ENCODE results near the gene HASPIN.

DNA sequence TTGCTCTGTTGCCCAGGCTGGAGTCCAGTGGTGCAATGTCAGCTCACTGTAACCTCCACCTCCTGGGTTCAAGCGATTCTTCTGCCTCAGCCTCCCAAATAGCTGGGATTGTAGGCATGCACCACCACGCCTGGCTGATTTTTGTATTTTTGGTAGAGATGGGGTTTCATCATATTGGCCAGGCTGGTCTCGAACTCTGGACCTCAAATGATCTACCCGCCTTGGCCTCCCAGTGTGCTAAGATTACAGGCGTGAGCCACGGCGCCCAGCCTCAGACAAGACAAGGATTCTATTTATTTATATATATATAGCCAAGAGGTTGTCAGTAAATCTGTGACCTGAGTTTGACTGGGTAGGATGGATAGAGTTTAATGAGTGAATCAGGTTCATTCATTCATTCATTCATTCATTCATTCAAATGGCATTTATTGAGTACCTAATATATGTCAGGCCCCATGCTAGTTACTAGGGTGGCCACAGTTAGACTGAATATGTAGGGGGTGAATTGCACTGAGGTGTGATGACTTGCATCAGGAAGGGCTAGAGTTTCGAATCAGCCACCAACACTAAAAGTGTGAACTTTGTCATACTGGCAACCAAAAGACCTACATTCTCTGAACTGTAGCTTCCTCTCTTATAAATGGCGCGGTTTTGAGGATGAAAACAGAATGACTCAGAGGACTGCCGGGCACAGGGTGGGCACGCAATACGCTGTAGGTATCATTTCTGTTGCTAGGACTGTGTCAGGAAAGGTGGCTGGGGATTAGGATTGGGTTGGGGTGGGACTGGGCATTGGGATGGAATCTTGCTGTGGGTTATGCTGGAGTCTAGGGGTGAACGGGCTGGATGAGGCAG, 39.4 kb downstream of the HASPIN start:
- TF ChIP-seq POLR2A (IDR thresholded peaks at IDR 0.05) (no peak), EP300 (IDR thresholded peaks at IDR 0.05) (no peak)
- TF ChIP-seq, protein P1, sequence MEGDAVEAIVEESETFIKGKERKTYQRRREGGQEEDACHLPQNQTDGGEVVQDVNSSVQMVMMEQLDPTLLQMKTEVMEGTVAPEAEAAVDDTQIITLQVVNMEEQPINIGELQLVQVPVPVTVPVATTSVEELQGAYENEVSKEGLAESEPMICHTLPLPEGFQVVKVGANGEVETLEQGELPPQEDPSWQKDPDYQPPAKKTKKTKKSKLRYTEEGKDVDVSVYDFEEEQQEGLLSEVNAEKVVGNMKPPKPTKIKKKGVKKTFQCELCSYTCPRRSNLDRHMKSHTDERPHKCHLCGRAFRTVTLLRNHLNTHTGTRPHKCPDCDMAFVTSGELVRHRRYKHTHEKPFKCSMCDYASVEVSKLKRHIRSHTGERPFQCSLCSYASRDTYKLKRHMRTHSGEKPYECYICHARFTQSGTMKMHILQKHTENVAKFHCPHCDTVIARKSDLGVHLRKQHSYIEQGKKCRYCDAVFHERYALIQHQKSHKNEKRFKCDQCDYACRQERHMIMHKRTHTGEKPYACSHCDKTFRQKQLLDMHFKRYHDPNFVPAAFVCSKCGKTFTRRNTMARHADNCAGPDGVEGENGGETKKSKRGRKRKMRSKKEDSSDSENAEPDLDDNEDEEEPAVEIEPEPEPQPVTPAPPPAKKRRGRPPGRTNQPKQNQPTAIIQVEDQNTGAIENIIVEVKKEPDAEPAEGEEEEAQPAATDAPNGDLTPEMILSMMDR (IDR thresholded peaks at IDR 0.05), result no peak
